SK-N-SH (cell line): ENCODE measurements around the gene GK. TPM values are rescaled to one million over a fixed set of nuclear protein-coding genes. Genes with fewer than 3 reads are reported as not detected.

Experiments
- CTCF ChIA-PET: fragments of 300-600, 350-600 bp; formaldehyde crosslinking; extraction: SDS; loops from one replicate; lab custom pipeline; 2021; lab: Yijun Ruan, JAX
- POLR2A ChIA-PET: fragments of 350-600 bp; sonication (Branson Sonifier 250); formaldehyde crosslinking; extraction: SDS; loops from one replicate; lab custom pipeline; 2020; ENCODE audit warnings: antibody characterized with exemption, inconsistent platforms; lab: Yijun Ruan, JAX
- DNase-seq: peaks from one replicate; pipeline ENCODE4 v3.0.0; 2012
- H2AFZ ChIP-seq: fragments of 200-600 bp; sonication (generic); 2 replicates; pipeline ENCODE4 v1.8.1; 2016; ENCODE audit warnings: antibody characterized with exemption, mild to moderate bottlenecking, low read depth
- H3F3A ChIP-seq: fragments of 200-600 bp; sonication (generic); replicated peaks from 2 replicates; pipeline ENCODE3; 2016; ENCODE audit warnings: antibody characterized with exemption, mild to moderate bottlenecking; ENCODE audit not compliant: insufficient read depth
- H3K27ac ChIP-seq, 2 experiments: fragments of 200-500 bp in 1 of 2; fragments of 200-600 bp in 1 of 2; sonication (Bioruptor generic) in 1 of 2; sonication (generic), shearing (Covaris generic) in 1 of 2; 2 replicates each; pipeline versions ENCODE4 v1.5.1 to v1.6.1; 2014 to 2016; ENCODE audit warnings: low read depth in 2 of 2, inconsistent platforms in 1 of 2, low read length in 1 of 2, mild to moderate bottlenecking in 1 of 2, mixed read lengths in 1 of 2
- H3K27me3 ChIP-seq: fragments of 200-600 bp; sonication (generic), shearing (Covaris generic); 2 replicates; pipeline ENCODE4 v1.6.1; 2016; ENCODE audit warnings: mixed run types; ENCODE audit not compliant: insufficient read depth
- H3K36me3 ChIP-seq, 2 experiments: fragments of 200-500 bp in 1 of 2; fragments of 200-600 bp in 1 of 2; sonication (Bioruptor generic) in 1 of 2; sonication (generic) in 1 of 2; replicated peaks in 1 of 2; 2 replicates each; pipeline versions ENCODE3 to v1.5.1; 2014 to 2016; ENCODE audit warnings: low read length in 1 of 2, mild to moderate bottlenecking in 1 of 2; ENCODE audit not compliant: insufficient read depth in 2 of 2, control insufficient read depth in 1 of 2
- H3K4me1 ChIP-seq, 2 experiments: fragments of 200-500 bp in 1 of 2; fragments of 200-600 bp in 1 of 2; sonication (Bioruptor generic) in 1 of 2; sonication (generic), shearing (Covaris generic) in 1 of 2; 2 replicates each; pipeline versions ENCODE4 v1.5.1 to v1.6.1; 2014 to 2016; ENCODE audit warnings: low read depth in 1 of 2, low read length in 1 of 2, mixed run types in 1 of 2; ENCODE audit not compliant: insufficient read depth in 2 of 2, control insufficient read depth in 1 of 2
- H3K4me2 ChIP-seq: fragments of 200-600 bp; sonication (generic), shearing (Covaris generic); 2 replicates; pipeline ENCODE4 v1.6.1; 2017; ENCODE audit warnings: mixed run types
- H3K4me3 ChIP-seq, 2 experiments: fragments of 200-500 bp in 1 of 2; fragments of 200-600 bp in 1 of 2; sonication (Bioruptor generic) in 1 of 2; sonication (generic), shearing (Covaris generic) in 1 of 2; 2 replicates each; pipeline versions ENCODE4 v1.5.1 to v1.8.1; 2014 to 2016; ENCODE audit warnings: low read depth in 2 of 2, inconsistent platforms in 1 of 2, low read length in 1 of 2, mild to moderate bottlenecking in 1 of 2, mixed read lengths in 1 of 2, moderate library complexity in 1 of 2
- H3K79me2 ChIP-seq: fragments of 200-600 bp; sonication (generic); 2 replicates; pipeline ENCODE4 v1.8.1; 2017; ENCODE audit warnings: mild to moderate bottlenecking; ENCODE audit not compliant: insufficient read depth
- H3K9ac ChIP-seq: fragments of 200-600 bp; sonication (generic); 2 replicates; pipeline ENCODE4 v1.6.1; 2017; ENCODE audit warnings: mixed run types
- H3K9me2 ChIP-seq: fragments of 200-600 bp; sonication (generic); 2 replicates; pipeline ENCODE4 v1.6.1; 2017; ENCODE audit warnings: mixed run types
- H3K9me3 ChIP-seq: fragments of 200-600 bp; sonication (generic); 2 replicates; pipeline ENCODE4 v1.6.1; 2017; ENCODE audit warnings: mixed run types, mild to moderate bottlenecking, moderate library complexity
- H4K20me1 ChIP-seq: fragments of 200-600 bp; sonication (generic); 2 replicates; pipeline ENCODE4 v1.6.1; 2017; ENCODE audit warnings: mild to moderate bottlenecking, mixed run types; ENCODE audit not compliant: insufficient read depth
- ELF1 ChIP-seq: IDR thresholded peaks from 2 replicates; pipeline ENCODE4 v1.4.0; 2012
- EP300 ChIP-seq, 2 experiments: IDR thresholded peaks; 2 replicates each; pipeline versions ENCODE4 v1.4.0 to v1.6.1; 2012; ENCODE audit warnings: borderline replicate concordance in 1 of 2, low read depth in 1 of 2, low read length in 1 of 2
- FOSL2 ChIP-seq: IDR thresholded peaks from 2 replicates; pipeline ENCODE4 v1.4.0; 2012; ENCODE audit warnings: low read depth, mild to moderate bottlenecking, moderate library complexity, borderline replicate concordance
- FOXJ3 ChIP-seq: sonication (generic); formaldehyde crosslinking; IDR thresholded peaks from 2 replicates; pipeline ENCODE4 v1.5.1; 2020; ENCODE audit warnings: mild to moderate bottlenecking, missing genetic modification reagents
- GABPA ChIP-seq: IDR thresholded peaks from 2 replicates; pipeline ENCODE4 v1.4.0; 2012; ENCODE audit warnings: low read depth, mild to moderate bottlenecking
- MEF2A ChIP-seq: IDR thresholded peaks from 2 replicates; pipeline ENCODE4 v1.4.0; 2012; ENCODE audit warnings: low read depth, borderline replicate concordance
- RFX5 ChIP-seq: IDR thresholded peaks from 2 replicates; pipeline ENCODE4 v1.6.1; 2012; ENCODE audit warnings: mild to moderate bottlenecking, improper control_type of control experiment, low read length
- SIN3A ChIP-seq: IDR thresholded peaks from 2 replicates; pipeline ENCODE4 v1.6.1; 2012; ENCODE audit warnings: low read depth, mild to moderate bottlenecking, low read length, moderate library complexity, borderline replicate concordance
- SMC3 ChIP-seq: IDR thresholded peaks from 2 replicates; pipeline ENCODE4 v1.6.1; 2012; ENCODE audit warnings: low read depth, low read length, improper control_type of control experiment
- TAF1 ChIP-seq: IDR thresholded peaks from 2 replicates; pipeline ENCODE4 v1.6.1; 2012; ENCODE audit warnings: low read depth, mild to moderate bottlenecking, low read length, moderate library complexity, borderline replicate concordance
- YY1 ChIP-seq: IDR thresholded peaks from 2 replicates; pipeline ENCODE4 v1.4.0; 2012; ENCODE audit warnings: low read depth, mild to moderate bottlenecking
- WGBS: methylation state at CpG from one replicate; pipeline ENCODE4 v1.1.6; 2017; ENCODE audit warnings: low lambda C conversion rate; 5-methylcytosine and 5-hydroxymethylcytosine counted together
- polyA plus RNA-seq, 3 experiments: library from polyadenylated mRNA; depleted of rRNA; stranded (reverse); fragments of >200 nt; gene quantifications; 2 replicates each; pipeline ENCODE4 v1.2.3, GENCODE V29; 2012
- TF ChIP-seq, protein P1 (sequence below): IDR thresholded peaks from 2 replicates; pipeline ENCODE4 v1.4.0; 2012; ENCODE audit warnings: low read depth, borderline replicate concordance
- TF ChIP-seq, protein P2 (sequence below): IDR thresholded peaks from 2 replicates; pipeline ENCODE4 v1.4.0; 2012; ENCODE audit warnings: low read depth
- TF ChIP-seq, protein P3 (sequence below): IDR thresholded peaks from 2 replicates; pipeline ENCODE4 v1.6.1; 2012; ENCODE audit warnings: mild to moderate bottlenecking, low read depth, low read length, moderate library complexity
- TF ChIP-seq, protein P4 (sequence below): IDR thresholded peaks from 2 replicates; pipeline ENCODE4 v1.4.0; 2012; ENCODE audit warnings: low read depth, borderline replicate concordance
- TF ChIP-seq, protein P5 (sequence below): fragments of 150-350 bp; IDR thresholded peaks from 2 replicates; pipeline ENCODE4 v1.6.1; 2017; ENCODE audit warnings: antibody characterized with exemption, low read length, low read depth, borderline replicate concordance
- TF ChIP-seq, protein P6 (sequence below): IDR thresholded peaks from 2 replicates; pipeline ENCODE4; 2012

Gene GK
- polyA plus RNA-seq, 1 of the 3 experiments (the other 2 are of a cell fraction), result 2.2 TPM

DNA sequence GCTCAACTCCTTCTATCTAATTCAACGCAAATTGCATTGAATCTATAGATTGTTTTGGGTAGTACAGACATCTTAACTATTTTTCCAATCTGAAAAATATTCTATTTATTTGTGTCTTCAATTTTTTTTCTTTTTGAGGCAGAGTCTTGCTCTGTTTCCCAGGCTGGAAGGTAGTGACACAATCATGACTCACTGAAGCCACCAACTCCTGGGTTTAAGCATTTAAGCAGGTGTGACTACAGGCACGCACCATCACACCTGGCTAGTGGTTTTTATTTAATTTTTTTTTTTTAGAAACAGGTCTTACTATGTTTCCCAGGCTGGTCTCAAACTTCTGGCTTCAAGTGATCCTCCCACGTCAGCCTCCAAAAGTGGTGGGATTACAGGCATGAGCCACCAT is 98.3 kb downstream of the GK start:
- no peaks in the 10 kb centered on the region for H3K27me3 ChIP-seq
- WGBS, result 28% methylated on average over 3 of the region's 3 CpGs
- CTCF ChIA-PET, result interaction anchor here (1.6 kb wide), 1 partner anchor 15 kb away, joined by 7 read pairs; no protein-coding TSS in a partner anchor
- H3K9ac ChIP-seq, result no peak overlapping the region
- no peaks in the 10 kb centered on the region for H3K79me2 ChIP-seq
- no peaks in the 10 kb centered on the region for H3F3A ChIP-seq
- no peak for DNase-seq
- H2AFZ ChIP-seq, result no peak overlapping the region
- TF ChIP-seq SIN3A, result no peak
- TF ChIP-seq, protein P1, sequence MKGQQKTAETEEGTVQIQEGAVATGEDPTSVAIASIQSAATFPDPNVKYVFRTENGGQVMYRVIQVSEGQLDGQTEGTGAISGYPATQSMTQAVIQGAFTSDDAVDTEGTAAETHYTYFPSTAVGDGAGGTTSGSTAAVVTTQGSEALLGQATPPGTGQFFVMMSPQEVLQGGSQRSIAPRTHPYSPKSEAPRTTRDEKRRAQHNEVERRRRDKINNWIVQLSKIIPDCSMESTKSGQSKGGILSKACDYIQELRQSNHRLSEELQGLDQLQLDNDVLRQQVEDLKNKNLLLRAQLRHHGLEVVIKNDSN, result no peak
- no peak for TF ChIP-seq FOSL2
- TF ChIP-seq, protein P2, sequence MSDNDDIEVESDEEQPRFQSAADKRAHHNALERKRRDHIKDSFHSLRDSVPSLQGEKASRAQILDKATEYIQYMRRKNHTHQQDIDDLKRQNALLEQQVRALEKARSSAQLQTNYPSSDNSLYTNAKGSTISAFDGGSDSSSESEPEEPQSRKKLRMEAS, result no peak
- TF ChIP-seq MEF2A, result no peak
- TF ChIP-seq, protein P3, sequence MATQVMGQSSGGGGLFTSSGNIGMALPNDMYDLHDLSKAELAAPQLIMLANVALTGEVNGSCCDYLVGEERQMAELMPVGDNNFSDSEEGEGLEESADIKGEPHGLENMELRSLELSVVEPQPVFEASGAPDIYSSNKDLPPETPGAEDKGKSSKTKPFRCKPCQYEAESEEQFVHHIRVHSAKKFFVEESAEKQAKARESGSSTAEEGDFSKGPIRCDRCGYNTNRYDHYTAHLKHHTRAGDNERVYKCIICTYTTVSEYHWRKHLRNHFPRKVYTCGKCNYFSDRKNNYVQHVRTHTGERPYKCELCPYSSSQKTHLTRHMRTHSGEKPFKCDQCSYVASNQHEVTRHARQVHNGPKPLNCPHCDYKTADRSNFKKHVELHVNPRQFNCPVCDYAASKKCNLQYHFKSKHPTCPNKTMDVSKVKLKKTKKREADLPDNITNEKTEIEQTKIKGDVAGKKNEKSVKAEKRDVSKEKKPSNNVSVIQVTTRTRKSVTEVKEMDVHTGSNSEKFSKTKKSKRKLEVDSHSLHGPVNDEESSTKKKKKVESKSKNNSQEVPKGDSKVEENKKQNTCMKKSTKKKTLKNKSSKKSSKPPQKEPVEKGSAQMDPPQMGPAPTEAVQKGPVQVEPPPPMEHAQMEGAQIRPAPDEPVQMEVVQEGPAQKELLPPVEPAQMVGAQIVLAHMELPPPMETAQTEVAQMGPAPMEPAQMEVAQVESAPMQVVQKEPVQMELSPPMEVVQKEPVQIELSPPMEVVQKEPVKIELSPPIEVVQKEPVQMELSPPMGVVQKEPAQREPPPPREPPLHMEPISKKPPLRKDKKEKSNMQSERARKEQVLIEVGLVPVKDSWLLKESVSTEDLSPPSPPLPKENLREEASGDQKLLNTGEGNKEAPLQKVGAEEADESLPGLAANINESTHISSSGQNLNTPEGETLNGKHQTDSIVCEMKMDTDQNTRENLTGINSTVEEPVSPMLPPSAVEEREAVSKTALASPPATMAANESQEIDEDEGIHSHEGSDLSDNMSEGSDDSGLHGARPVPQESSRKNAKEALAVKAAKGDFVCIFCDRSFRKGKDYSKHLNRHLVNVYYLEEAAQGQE, result no peak
- TF ChIP-seq, protein P4, sequence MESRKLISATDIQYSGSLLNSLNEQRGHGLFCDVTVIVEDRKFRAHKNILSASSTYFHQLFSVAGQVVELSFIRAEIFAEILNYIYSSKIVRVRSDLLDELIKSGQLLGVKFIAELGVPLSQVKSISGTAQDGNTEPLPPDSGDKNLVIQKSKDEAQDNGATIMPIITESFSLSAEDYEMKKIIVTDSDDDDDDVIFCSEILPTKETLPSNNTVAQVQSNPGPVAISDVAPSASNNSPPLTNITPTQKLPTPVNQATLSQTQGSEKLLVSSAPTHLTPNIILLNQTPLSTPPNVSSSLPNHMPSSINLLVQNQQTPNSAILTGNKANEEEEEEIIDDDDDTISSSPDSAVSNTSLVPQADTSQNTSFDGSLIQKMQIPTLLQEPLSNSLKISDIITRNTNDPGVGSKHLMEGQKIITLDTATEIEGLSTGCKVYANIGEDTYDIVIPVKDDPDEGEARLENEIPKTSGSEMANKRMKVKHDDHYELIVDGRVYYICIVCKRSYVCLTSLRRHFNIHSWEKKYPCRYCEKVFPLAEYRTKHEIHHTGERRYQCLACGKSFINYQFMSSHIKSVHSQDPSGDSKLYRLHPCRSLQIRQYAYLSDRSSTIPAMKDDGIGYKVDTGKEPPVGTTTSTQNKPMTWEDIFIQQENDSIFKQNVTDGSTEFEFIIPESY, result no peak
- TF ChIP-seq GABPA, result no peak
- no peak for TF ChIP-seq YY1
- TF ChIP-seq, protein P5, sequence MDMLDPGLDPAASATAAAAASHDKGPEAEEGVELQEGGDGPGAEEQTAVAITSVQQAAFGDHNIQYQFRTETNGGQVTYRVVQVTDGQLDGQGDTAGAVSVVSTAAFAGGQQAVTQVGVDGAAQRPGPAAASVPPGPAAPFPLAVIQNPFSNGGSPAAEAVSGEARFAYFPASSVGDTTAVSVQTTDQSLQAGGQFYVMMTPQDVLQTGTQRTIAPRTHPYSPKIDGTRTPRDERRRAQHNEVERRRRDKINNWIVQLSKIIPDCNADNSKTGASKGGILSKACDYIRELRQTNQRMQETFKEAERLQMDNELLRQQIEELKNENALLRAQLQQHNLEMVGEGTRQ, result no peak
- TF ChIP-seq SMC3, result no peak
- TF ChIP-seq FOXJ3 (CRISPR knock-in tag), result no peak
- TF ChIP-seq TAF1, result no peak
- TF ChIP-seq ELF1, result no peak
- no peak for TF ChIP-seq EP300 (IDR thresholded peaks at IDR 0.05; ENCODE audit: borderline replicate concordance in 1 of 2, low read depth in 1 of 2, low read length in 1 of 2)
- TF ChIP-seq RFX5, result no peak
- TF ChIP-seq, protein P6, sequence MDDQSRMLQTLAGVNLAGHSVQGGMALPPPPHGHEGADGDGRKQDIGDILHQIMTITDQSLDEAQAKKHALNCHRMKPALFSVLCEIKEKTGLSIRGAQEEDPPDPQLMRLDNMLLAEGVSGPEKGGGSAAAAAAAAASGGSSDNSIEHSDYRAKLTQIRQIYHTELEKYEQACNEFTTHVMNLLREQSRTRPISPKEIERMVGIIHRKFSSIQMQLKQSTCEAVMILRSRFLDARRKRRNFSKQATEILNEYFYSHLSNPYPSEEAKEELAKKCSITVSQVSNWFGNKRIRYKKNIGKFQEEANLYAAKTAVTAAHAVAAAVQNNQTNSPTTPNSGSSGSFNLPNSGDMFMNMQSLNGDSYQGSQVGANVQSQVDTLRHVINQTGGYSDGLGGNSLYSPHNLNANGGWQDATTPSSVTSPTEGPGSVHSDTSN, result no peak
- H4K20me1 ChIP-seq, result no peaks in the 10 kb centered on the region
- no peaks in the 10 kb centered on the region for H3K9me3 ChIP-seq
- POLR2A ChIA-PET, result no interaction called here
- no peak overlapping the region for H3K4me3 ChIP-seq
- no peaks in the 10 kb centered on the region for H3K4me1 ChIP-seq
- no peak overlapping the region for H3K27ac ChIP-seq
- no peaks in the 10 kb centered on the region for H3K9me2 ChIP-seq
- no peak overlapping the region for H3K4me2 ChIP-seq
- H3K36me3 ChIP-seq, result no peaks in the 10 kb centered on the region
